GM12865 (cell line): Measurements from ENCODE around the gene ST6GALNAC5.
A peak's percentile ranks its signal among the peaks of the same experiment; 100 is the strongest.

ENCODE experiments used
- DNase-seq: peaks from one replicate; pipeline ENCODE4 v3.0.0; 2010; ENCODE audit warnings: low read depth
- H3K4me3 ChIP-seq: 2 replicates; pipeline ENCODE4 v1.5.1; 2011; ENCODE audit warnings: mild to moderate bottlenecking, low read depth, low read length, control low read depth
- CTCF ChIP-seq: IDR thresholded peaks from 2 replicates; pipeline ENCODE4 v1.5.1; 2011; ENCODE audit warnings: low read length, control low read depth, low read depth, inconsistent platforms; ENCODE audit not compliant: insufficient read depth; ENCODE audit errors: missing control alignments

ST6GALNAC5 gene

GRCh38 chr1:77007675-77008074 is 140.4 kb downstream of the ST6GALNAC5 start:
- no peak for DNase-seq
- TF ChIP-seq CTCF = no peak
- no peak overlapping the region for H3K4me3 ChIP-seq

- no peak for DNase-seq
- H3K4me3 ChIP-seq = no peak overlapping the region
- TF ChIP-seq CTCF = no peak
Measured at GRCh38 chr1:77010937-77011336, 143.7 kb downstream of the ST6GALNAC5 start.

- H3K4me3 ChIP-seq = no peak overlapping the region
- no peak for TF ChIP-seq CTCF
- no peak for DNase-seq
Measured at GRCh38 chr1:77012066-77012465, 144.8 kb downstream of the ST6GALNAC5 start.

- peak; percentile 14 for DNase-seq
- no peak for TF ChIP-seq CTCF
- H3K4me3 ChIP-seq = no peak overlapping the region
Measured at GRCh38 chr1:77014073-77014788, 147.0 kb downstream of the ST6GALNAC5 start.

GRCh38 chr1:77015748-77016341 is 148.6 kb downstream of the ST6GALNAC5 start:
- TF ChIP-seq CTCF = no peak
- DNase-seq = no peak
- no peak overlapping the region for H3K4me3 ChIP-seq

- TF ChIP-seq CTCF = no peak
- no peak for DNase-seq
- H3K4me3 ChIP-seq = no peak overlapping the region
Measured at GRCh38 chr1:77016386-77016985, 149.2 kb downstream of the ST6GALNAC5 start.

GRCh38 chr1:77018311-77018710 is 151.0 kb downstream of the ST6GALNAC5 start:
- TF ChIP-seq CTCF = no peak
- no peak for DNase-seq
- no peak overlapping the region for H3K4me3 ChIP-seq
